KMS-11 (cell line): ENCODE results near the gene TCF7L2.

Source experiments
- H2AFZ ChIP-seq: fragments of 200-600 bp; sonication (generic); 2 replicates; pipeline ENCODE4 v1.6.1; 2016; ENCODE audit warnings: antibody characterized with exemption, mixed run types, low read depth
- H3K27ac ChIP-seq: fragments of 200-600 bp; sonication (generic); 2 replicates; pipeline ENCODE4 v1.6.1; 2016; ENCODE audit warnings: mild to moderate bottlenecking, mixed run types
- H3K27me3 ChIP-seq: fragments of 200-600 bp; sonication (generic); 2 replicates; pipeline ENCODE4 v1.6.1; 2017; ENCODE audit warnings: mild to moderate bottlenecking, low read depth, mixed run types, moderate library complexity; ENCODE audit not compliant: insufficient read depth
- H3K36me3 ChIP-seq: fragments of 200-600 bp; sonication (generic); 2 replicates; pipeline ENCODE4 v1.6.1; 2017; ENCODE audit warnings: mild to moderate bottlenecking, mixed run types; ENCODE audit not compliant: insufficient read depth
- H3K4me1 ChIP-seq: fragments of 200-600 bp; sonication (generic); 2 replicates; pipeline ENCODE4 v1.6.1; 2016; ENCODE audit warnings: mild to moderate bottlenecking, low read depth, mixed run types; ENCODE audit not compliant: poor library complexity, severe bottlenecking
- H3K4me2 ChIP-seq: fragments of 200-600 bp; sonication (generic); 2 replicates; pipeline ENCODE4 v1.7.0; 2016; ENCODE audit warnings: mild to moderate bottlenecking, mixed run types
- H3K4me3 ChIP-seq: fragments of 200-600 bp; sonication (generic); IDR thresholded peaks from 2 replicates; pipeline ENCODE4 v1.6.1; 2017; ENCODE audit warnings: low read depth, low read length, mixed read lengths; ENCODE audit not compliant: insufficient read depth
- H3K79me2 ChIP-seq: fragments of 200-600 bp; sonication (generic); 2 replicates; pipeline ENCODE4 v1.6.1; 2016; ENCODE audit warnings: low read depth, mixed run types; ENCODE audit not compliant: insufficient read depth
- H3K9ac ChIP-seq: fragments of 200-600 bp; sonication (generic); 2 replicates; pipeline ENCODE4 v1.6.1; 2016; ENCODE audit warnings: mild to moderate bottlenecking, mixed run types
- H4K20me1 ChIP-seq: fragments of 200-600 bp; sonication (generic); 2 replicates; pipeline ENCODE4 v1.6.1; 2016; ENCODE audit warnings: mild to moderate bottlenecking, mixed run types; ENCODE audit not compliant: insufficient read depth
- CTCF ChIP-seq: fragments of 200-600 bp; sonication (generic); conservative IDR thresholded peaks from 2 replicates; pipeline ENCODE4 v1.6.1; 2017; ENCODE audit warnings: low read depth, mild to moderate bottlenecking, antibody characterized with exemption, low read length, moderate library complexity, mixed read lengths

TCF7L2 gene

DNA sequence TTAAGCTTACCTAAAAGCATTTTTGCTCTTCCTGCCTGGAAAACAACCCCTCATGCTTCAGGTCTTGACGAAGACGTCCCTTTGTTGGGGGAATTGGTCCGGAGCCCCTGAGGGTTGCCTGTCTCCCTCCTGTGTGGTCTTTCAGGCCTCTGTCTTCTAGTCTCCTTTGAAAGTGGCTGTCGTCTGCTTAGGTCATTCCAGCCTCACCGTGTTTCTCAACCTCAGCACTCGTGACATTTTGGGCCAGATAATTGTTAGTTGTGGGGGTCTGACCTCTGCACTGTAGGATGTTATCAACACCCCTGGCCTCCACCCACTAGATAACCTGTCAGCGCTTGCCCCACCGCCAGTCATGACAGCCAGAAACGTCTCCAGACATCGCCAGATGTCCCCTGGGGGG, 219.1 kb downstream of the TCF7L2 start:
- no peak overlapping the region for H3K27ac ChIP-seq
- H3K36me3 ChIP-seq, result no peaks in the 10 kb centered on the region
- H3K4me3 ChIP-seq, result no peak overlapping the region
- no peak overlapping the region for H3K4me2 ChIP-seq
- H4K20me1 ChIP-seq, result no peaks in the 10 kb centered on the region
- TF ChIP-seq CTCF, result no peak
- no peak overlapping the region for H3K9ac ChIP-seq
- no peaks in the 10 kb centered on the region for H3K27me3 ChIP-seq
- no peak overlapping the region for H2AFZ ChIP-seq
- no peaks in the 10 kb centered on the region for H3K79me2 ChIP-seq
- H3K4me1 ChIP-seq, result no peaks in the 10 kb centered on the region

DNA sequence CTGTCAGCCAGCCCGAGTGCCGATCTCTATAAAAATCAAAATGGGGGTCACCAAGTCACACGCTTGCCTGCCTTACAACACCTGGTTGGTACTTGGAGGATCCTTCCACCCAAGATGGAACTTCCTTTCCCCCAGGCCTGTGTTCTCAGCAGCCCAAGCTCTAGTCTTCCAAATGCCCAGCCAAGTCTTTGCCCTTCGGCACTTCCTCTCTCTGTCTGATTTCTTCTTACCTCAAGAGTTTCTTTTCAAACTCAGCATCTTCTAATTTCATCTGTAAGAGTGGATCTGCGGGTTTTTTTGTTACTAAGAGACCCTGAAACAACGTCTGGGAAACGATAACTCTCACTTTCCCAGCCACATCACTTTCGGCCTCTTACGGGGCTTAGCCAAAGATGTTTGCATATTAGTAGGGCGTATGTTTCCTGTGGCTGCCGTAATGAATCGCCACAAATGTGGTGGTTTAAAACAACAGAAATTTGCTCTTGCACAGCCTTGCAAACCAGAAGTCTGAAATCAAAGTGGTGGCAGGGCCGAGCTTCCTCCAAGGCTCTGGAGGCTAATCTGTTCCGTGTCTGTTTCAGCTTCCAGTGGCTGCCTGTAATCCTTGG, 219.9 kb downstream of the TCF7L2 start:
- no peak overlapping the region for H3K4me2 ChIP-seq

DNA sequence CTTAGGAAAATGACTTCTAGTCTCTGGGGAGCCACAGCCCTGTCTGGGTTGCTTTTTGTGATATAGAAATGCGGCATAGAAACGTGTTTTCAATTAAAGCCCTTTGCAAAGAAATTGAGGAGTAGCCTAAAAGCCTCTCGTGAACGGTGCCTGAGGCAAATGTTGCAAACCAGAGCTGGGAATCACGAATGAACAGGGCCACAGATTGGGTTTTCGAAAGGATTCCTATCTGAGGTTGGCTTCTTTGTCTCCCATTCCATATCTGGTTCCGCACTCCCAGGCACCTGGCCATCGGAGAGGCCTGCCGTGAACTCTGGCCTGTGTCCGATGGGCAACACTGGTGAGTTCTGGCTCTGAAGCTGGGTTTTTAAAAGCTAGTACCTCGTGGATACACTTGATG, 221.6 kb downstream of the TCF7L2 start:
- Histone ChIP-seq H3K4me3 (no peak overlapping the region), H3K4me2 (no peak overlapping the region), H4K20me1 (no peaks in the 10 kb centered on the region), H3K9ac (no peak overlapping the region), H3K27ac (no peak overlapping the region), H3K36me3 (no peaks in the 10 kb centered on the region), H3K27me3 (no peaks in the 10 kb centered on the region), H3K4me1 (no peaks in the 10 kb centered on the region), H3K79me2 (no peaks in the 10 kb centered on the region), H2AFZ (no peak overlapping the region)
- no peak for TF ChIP-seq CTCF

More for the DNA sequence above, 219.9 kb downstream of the TCF7L2 start:
- TF ChIP-seq CTCF, result no peak
- Histone ChIP-seq H3K27ac (no peak overlapping the region), H3K36me3 (no peaks in the 10 kb centered on the region), H3K4me1 (no peaks in the 10 kb centered on the region), H3K4me3 (no peak overlapping the region), H3K27me3 (no peaks in the 10 kb centered on the region), H3K9ac (no peak overlapping the region), H3K79me2 (no peaks in the 10 kb centered on the region), H4K20me1 (no peaks in the 10 kb centered on the region), H2AFZ (no peak overlapping the region)

- no peak for TF ChIP-seq CTCF
- H2AFZ ChIP-seq, result no peak overlapping the region
- no peaks in the 10 kb centered on the region for H3K27me3 ChIP-seq
Measured at GRCh38 chr10:113175176-113175575, 225.1 kb downstream of the TCF7L2 start.

More at GRCh38 chr10:113175176-113175575, 225.1 kb downstream of the TCF7L2 start:
- Histone ChIP-seq H3K36me3 (no peaks in the 10 kb centered on the region), H4K20me1 (no peaks in the 10 kb centered on the region), H3K9ac (no peak overlapping the region), H3K27ac (no peak overlapping the region), H3K4me1 (no peaks in the 10 kb centered on the region), H3K4me3 (no peak overlapping the region), H3K79me2 (no peaks in the 10 kb centered on the region), H3K4me2 (no peak overlapping the region)
